Body of pancreas (tissue), 4 donors: ENCODE measurements around the gene CCL23.

Experiments
- CTCF ChIP-seq, 7 experiments: fragments of 450-650 bp in 4 of 7; fragments of 200-600 bp in 3 of 7; sonication (generic) in 3 of 7; IDR thresholded peaks; one replicate each; pipeline ENCODE4 v1.5.1; 2016 to 2019; ENCODE audit warnings: antibody characterized with exemption in 7 of 7
- POLR2A ChIP-seq, 3 donors: fragments of 450-650 bp; IDR thresholded peaks; one replicate each; pipeline ENCODE4 v1.6.1; 2016; ENCODE audit warnings: antibody characterized with exemption in 3 of 3, mild to moderate bottlenecking in 2 of 3

- TF ChIP-seq CTCF (IDR thresholded peaks at IDR 0.05) (no peak), POLR2A (IDR thresholded peaks at IDR 0.05) (no peak)
Observed at GRCh38 chr17:35998018-35998545, 19.7 kb downstream of the CCL23 start.
